ENCODE data around the gene HOXC13. TPM values are rescaled to one million over a fixed set of nuclear protein-coding genes. Genes with fewer than 3 reads are reported as not detected.

The HOXC13 gene
- total RNA-seq = under 0.01 TPM in 1 of 2 replicates, not detected in the other

DNA sequence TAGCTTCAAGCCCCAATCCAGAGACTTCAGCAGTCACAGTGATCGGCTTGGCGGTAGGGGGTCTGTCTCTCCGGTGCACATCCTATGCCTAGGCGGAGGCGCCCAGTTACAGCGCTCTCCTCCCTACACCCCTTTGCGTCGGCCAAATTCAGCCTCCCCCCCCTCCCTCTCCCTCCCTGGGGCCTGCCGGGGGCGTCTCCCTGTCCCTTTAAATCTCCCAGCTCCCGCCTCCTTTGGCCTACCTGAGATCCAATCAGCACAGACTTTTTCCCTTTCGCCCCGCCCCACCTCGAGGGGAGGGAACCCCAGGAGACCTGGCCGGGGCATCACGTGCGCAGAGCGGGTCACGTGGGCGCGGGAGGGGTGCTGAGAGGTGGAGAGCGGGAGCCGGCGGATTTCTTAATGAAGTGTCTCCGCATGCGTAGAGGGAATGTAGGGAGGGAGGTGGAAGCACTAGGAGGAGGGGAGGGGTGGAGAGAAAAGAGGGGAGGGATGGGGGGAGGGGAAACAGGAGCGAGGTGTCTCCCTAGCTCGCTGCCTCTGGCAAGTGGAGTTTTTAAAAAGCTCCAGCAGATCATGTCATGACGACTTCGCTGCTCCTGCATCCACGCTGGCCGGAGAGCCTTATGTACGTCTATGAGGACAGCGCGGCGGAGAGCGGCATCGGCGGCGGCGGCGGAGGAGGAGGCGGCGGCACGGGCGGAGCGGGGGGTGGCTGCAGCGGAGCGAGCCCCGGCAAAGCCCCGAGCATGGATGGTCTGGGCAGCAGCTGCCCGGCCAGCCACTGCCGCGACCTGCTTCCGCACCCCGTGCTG, at the start of gene HOXC13:
HOXC13 (plus strand) TSS at position 506 of the 815 bp plus-strand sequence; CDS start at position 582, 76 bp downstream.

DNA sequence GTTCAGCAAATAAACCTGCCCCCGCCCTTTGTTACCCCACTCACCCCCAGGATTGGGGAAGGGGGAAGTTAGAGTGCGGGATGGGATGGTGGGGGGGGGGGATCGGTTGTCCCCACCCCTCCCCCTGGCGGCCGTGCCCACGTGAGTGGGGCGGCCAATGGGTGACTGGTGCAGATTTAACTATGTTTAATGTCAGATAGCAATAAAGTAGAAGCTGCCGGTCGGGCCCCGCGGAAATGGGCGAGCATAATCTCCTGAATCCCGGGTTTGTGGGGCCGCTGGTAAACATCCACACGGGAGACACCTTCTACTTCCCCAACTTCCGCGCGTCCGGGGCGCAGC, 16.0 kb downstream of the HOXC13 start, which contains the start of gene HOXC12:
HOXC12 (plus strand) TSS at position 210 of the 342 bp plus-strand sequence; CDS start at position 237, 27 bp downstream.

DNA sequence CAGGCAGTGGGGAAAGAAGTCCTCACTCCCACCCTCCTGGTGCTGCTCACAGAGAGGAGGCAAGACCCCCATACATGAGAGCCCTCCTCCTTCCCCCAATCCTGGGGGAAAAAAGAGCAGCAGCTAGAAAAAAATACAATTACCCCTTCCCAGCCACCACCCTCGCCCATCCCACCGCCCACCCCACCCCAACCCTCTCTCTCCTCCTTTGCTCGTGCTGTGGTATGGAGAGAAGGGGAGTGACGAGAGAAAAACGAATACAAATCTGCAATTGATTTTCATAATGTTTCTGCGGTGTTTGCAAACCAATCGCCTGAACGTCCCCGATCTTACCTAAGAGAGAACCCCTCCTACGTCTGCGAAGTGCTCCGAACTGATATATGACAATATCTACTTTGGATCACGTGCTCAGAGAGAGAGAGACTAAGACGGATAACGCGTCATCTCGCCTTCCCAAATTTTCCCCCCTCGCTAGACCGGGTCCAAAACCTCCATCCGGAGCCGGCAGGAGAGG, 34.1 kb downstream of the HOXC13 start, which contains the start of gene HOXC11:
HOXC11 (plus strand) TSS at position 405 of the 514 bp plus-strand sequence. CDS start 116 bp downstream, outside the sequence.

DNA sequence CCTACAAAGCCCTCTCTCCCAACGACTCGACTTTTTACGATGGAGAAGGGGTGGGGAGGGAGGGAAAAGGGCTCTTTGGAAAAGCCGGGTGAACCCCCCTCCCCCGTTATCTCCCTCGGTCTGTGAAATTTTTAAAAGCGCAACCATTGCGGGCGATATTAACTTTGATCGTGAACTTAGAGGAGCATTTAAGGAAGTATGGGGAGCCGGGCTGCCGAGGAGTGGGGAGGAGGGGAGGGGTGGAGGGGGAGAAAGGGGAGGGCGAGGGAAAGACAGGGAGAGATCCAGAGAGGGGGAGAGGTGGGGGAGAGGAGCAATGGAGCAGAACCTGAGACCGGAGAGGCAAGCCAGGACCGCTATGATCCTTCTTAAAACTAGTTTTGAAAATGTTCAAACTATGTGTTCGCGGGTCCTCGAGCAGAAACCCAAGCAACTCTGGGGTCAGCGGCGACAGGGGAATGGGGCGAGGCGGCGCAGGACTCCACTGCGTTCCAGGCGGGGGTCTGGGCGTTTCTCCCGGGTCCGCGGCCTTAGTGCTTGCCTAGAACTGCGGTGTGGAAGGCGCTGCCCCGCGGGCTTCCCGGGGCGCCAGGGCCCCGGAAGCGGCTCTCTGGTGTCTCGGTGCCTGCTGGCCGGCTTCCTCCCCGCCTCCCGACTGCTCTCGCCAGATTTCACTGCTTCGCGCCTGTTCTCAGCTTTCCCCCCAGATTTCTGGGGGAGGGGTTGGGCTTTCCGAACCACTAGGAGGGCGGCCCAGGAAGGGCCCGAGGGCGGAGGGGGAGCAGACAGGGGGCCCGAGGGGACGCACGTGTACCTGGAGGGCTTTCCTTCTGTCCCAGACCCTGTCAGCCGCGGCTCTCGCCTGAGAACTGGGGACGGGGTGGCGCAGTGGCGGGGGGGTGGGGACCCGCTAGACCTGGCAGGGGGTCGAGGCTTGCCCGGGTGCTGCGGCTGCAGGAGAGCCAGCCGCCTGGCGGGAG, 35.7 kb downstream of the HOXC13 start, which contains the start of gene HOTAIR:
HOTAIR (minus strand) TSS at position 871 of the 980 bp plus-strand sequence.

DNA sequence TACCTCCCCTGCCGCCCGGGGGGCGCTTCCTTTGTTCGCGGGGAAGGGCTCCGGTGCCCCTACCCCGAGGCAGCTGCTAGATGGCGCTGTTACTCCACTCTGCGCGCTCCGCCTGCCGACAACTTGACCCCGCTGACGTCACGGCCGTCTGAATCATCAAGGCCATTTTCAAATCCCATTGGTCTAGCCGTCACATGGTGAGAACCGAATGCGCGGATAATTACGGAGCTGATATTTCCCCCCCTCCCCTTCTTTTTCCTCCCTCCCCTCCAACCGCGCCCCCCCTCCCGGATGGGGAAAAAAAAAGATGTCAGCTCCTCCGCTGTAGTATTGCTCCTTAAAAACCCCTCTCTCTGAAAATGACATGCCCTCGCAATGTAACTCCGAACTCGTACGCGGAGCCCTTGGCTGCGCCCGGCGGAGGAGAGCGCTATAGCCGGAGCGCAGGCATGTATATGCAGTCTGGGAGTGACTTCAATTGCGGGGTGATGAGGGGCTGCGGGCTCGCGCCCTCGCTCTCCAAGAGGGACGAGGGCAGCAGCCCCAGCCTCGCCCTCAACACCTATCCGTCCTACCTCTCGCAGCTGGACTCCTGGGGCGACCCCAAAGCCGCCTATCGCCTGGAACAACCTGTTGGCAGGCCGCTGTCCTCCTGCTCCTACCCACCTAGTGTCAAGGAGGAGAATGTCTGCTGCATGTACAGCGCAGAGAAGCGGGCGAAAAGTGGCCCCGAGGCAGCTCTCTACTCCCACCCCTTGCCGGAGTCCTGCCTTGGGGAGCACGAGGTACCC, 46.5 kb downstream of the HOXC13 start, which contains the start of gene HOXC10:
HOXC10 (plus strand) TSS at position 246 of the 791 bp plus-strand sequence; CDS start at position 360, 114 bp downstream.

Other genes starting within 250 kb of the HOXC13 start
- 86.2 and 92.7 TPM in 2 replicates for gene CALCOCO1, start 211.4 kb upstream of the HOXC13 start, total RNA-seq
- not detected in 2 replicates for gene CISTR, start 186.9 kb upstream of the HOXC13 start, total RNA-seq
- under 0.01 TPM in 1 of 2 replicates, not detected in the other for gene HOXC12, start 16.1 kb downstream of the HOXC13 start, total RNA-seq
- gene HOXC11, start 34.3 kb downstream of the HOXC13 start, total RNA-seq = 0.11 TPM in 1 of 2 replicates, not detected in the other
- gene HOTAIR, start 36.1 kb downstream of the HOXC13 start, total RNA-seq = not detected in 2 replicates
- gene HOXC10, start 46.3 kb downstream of the HOXC13 start, total RNA-seq = not detected in 2 replicates
- 0.22 TPM in 1 of 2 replicates, not detected in the other for gene HOXC9, start 61.3 kb downstream of the HOXC13 start, total RNA-seq
- gene HOXC8, start 70.2 kb downstream of the HOXC13 start, total RNA-seq = not detected in 2 replicates
- gene HOXC6, start 89.6 kb downstream of the HOXC13 start, total RNA-seq = under 0.01 TPM in 1 of 2 replicates, not detected in the other
- gene HOXC5, start 94.2 kb downstream of the HOXC13 start, total RNA-seq = not detected in 2 replicates
- gene HOXC4, start 115.0 kb downstream of the HOXC13 start, total RNA-seq = not detected in 2 replicates

All from dermis lymphatic vessel endothelial cell (primary cell).